Measurements from ENCODE around the gene EFNA1.
"Not testable (repeated sequence)": the region's sequence is repeated elsewhere in the genome, so short reads cannot be mapped to it uniquely, and the experiment has no call there.

Gene EFNA1

GRCh38 chr1:155125511-155125945, 2.1 kb upstream of the EFNA1 start:
- DNase-seq: peak; percentile 66

DNA sequence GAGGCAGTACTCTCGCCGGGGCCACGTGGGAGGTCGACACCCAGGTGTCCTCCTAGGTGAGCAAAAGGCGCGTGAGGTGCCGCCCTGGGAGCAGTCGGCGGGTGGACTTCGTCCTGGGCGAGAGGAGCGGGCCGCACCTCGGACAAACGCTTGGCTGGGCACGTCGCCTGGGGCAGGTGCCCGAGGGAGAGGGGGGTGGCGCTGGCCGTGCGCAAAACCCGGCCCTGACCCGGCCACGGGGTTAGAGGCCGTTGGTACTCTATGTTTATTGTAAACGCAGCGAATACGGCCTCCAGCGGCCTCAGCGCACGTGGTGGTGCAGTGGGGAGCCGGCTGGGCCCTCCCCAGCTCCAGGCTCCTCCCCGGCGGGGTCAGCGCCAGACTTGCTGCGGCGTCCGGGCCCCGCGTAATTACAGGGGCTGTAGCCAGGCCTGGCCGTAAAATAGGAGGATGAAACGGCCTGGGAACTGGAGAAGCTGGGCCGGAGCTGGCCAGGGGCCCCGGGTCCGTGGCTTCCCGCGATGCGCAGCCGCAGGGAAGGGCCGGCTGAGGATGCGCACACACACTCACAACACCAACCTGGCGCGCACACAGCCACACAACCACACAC, 1.6 kb upstream of the EFNA1 start:
- peak; percentile 94 for DNase-seq

DNA sequence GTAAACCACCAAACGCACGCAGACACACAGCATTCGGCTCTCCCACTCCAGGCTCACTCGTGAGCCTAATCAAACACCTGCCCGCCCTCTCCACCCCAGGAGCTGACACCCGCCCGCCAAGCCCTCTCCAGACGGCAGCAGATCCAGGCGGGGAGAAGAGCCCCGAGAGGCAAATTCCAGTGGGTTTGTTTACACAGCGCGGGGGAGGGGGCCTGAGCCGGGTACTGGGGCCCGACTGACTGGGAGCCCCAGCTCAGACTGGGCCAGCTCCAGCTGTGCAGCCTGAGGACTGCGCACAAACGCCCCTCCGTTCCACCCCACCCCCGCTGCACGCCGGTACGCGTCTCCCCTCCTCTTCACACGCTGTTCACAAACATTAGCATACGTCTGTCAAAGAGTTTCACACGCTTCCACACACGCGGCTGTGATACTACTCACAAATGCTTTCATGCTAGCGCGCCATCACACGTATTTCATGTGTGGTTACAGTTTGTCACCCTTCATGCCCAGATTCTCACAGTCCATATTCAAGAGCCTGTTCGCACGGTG, 1.0 kb upstream of the EFNA1 start:
- DNase-seq: peak; percentile 95

GRCh38 chr1:155127967-155128754, 485 bp downstream of the EFNA1 start:
- DNase-seq: no peak

- peak; percentile 65 for DNase-seq
These were observed 1.2 kb downstream of the EFNA1 start for GRCh38 chr1:155128755-155129473.

DNA sequence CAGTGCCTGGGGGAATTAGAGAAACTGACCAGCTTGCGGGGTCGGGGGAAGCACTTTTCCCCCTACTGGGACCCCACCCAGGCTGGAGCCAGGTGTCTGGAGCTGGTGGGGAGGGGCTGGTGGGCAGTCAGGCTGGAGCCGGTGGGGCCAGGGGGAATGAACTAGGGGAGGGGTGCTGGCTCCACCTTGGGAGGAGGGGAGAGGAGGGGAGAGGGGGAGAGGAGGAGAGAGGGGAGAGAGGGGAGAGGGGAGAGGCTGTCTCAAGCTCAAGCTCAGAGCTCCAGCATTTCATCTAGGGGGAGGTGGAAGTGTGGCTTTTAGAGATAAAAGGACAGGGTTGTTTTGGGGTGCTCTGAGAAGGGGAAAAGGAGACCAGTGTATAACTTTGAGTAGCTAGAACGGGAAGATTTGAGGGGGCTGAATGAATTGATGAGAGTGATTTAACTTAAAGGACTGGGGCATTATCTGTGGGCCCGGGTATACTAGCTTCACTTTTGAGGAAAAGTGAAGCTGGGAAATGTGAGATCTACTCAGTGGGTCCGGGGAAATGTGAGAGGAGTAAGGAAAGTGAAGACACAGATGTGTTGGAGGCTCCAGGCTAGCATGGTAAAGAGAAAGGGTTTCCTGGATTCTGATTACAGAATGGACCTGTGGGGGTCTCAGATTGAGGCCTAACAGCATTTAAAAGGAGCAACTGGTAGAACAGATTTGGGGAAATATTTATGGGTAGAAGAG, 2.8 kb downstream of the EFNA1 start:
- no peak for DNase-seq

DNA sequence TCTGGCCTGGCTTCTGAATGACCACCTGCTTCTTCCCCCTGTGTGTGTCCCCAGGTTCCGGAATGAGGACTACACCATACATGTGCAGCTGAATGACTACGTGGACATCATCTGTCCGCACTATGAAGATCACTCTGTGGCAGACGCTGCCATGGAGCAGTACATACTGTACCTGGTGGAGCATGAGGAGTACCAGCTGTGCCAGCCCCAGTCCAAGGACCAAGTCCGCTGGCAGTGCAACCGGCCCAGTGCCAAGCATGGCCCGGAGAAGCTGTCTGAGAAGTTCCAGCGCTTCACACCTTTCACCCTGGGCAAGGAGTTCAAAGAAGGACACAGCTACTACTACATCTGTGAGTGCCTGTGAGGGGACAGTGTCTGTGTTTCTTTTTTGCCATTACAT, 3.6 kb downstream of the EFNA1 start:
- no peak for DNase-seq

DNA sequence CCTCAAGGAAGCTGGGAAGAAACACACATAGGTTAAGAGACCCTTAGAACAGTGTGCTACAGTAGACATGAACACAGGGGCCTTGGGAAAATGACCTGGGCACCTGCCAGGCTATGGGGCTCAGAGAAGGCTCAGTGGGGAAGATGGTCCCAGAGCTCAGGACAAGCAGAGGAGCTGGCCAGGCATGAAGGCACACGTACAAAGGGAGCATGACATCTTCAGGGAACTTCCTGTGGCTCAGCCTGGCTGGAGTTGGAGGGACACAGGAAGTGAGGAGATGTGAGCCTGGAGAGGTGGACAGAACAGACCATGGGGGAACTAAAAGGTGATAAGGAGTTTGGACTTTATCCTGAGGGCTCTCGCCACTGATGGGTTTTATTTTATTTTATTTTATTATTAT, 4.2 kb downstream of the EFNA1 start:
- no peak for DNase-seq

DNA sequence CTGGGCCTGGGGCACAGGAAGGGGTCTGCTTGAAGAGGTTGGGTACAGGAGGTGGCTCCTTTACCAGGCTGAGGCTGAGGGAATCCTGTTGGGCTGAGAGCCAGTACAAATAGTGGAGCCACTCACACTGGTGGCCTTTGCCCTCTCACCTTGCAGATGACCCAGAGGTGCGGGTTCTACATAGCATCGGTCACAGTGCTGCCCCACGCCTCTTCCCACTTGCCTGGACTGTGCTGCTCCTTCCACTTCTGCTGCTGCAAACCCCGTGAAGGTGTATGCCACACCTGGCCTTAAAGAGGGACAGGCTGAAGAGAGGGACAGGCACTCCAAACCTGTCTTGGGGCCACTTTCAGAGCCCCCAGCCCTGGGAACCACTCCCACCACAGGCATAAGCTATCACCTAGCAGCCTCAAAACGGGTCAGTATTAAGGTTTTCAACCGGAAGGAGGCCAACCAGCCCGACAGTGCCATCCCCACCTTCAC, 6.2 kb downstream of the EFNA1 start:
- no peak for DNase-seq

- peak; percentile 55 for DNase-seq
These were observed 6.6 kb downstream of the EFNA1 start for GRCh38 chr1:155134322-155134721.

GRCh38 chr1:155134880-155135414, 7.3 kb downstream of the EFNA1 start:
- peak; percentile 99 for DNase-seq

- peak; percentile 99 for DNase-seq
These were observed 7.8 kb downstream of the EFNA1 start, which contains the start of gene SLC50A1 for GRCh38 chr1:155135415-155136028. Gene SLC50A1 (plus strand): TSS chr1:155135852. CDS start chr1:155135912, 60 bp downstream.

DNA sequence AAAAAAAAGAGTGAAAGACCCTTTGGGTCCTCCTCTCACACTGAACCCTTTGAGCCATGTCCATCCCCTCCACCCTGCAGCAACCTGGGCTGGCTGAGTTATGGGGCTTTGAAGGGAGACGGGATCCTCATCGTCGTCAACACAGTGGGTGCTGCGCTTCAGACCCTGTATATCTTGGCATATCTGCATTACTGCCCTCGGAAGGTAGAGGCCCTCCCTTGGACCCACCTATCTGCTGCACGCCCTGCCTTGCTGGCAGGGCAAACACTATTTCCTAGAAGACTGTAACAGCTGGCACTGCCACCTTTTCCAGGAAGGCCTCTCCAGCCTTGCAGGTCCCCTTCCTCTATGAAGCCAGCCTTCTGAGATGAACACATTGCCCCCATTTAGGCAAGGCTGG, 9.1 kb downstream of the EFNA1 start:
- DNase-seq: no peak

GRCh38 chr1:155137154-155137949, 9.7 kb downstream of the EFNA1 start:
- DNase-seq: no peak

DNA sequence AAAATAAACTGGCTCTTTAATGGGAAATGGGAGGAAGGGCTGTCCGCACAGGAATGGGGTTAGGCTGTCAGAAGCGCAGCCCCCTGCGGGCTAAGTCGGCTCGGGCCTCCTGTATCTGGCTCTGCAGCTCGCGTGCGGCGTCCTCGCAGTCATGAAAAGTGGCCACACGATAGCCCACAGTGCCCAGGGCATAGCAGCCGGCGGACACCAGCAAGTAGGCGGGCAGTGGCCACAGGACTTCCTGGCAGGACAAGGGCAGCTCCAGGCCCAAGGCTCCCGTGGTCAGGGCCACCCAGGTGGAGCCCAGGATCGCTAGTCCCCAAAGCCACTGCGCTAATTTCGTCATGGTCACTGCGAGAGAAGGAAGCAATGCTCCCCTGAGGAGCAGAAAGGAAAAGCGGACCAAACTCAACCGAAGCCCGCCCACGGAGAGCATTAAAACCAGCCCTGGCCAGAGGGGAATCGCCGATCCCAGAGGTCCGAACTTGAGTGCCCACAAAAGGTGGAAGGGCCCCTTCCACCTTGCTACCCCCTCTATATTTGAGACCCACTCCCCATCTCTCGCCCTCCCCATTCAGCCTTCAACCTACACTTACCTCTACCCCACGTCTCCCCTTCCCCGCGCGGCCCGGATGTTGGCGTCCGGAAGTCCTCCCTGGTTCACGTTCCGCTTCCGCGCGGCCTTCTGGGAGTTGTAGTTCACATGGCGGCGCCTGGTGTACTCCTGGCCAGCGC, 12.4 kb downstream of the EFNA1 start, which contains the start of gene DPM3:
Gene DPM3 (minus strand): TSS at position 637 of the 735 bp plus-strand sequence. CDS start 291 bp downstream, at position 346.
- peak; percentile 90 for DNase-seq

GRCh38 chr1:155140630-155140953, 12.9 kb downstream of the EFNA1 start:
- no peak for DNase-seq

DNA sequence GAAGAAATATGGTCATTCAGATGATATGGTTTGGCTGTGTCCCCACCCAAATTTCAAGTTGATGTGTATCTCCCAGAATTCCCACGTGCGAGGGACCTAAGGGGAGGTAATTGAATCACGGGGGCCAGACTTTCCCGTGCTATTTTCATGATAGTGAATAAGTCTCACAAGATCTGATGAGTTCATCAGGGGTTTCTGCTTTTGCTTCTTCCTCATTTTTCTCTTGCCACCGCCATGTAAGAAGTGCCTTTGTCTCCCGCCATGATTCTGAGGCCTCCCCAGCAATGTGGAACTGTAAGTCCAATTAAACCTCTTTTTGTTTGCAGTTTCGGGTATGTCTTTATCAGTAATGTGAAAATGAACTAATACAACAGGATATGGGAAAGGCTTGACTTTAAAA, 14.1 kb downstream of the EFNA1 start:
- peak; percentile 12 for DNase-seq

- DNase-seq: no peak
These were observed 17.8 kb downstream of the EFNA1 start for GRCh38 chr1:155145491-155145890.

GRCh38 chr1:155155996-155156643, 28.4 kb downstream of the EFNA1 start:
- DNase-seq: not testable (repeated sequence)

DNA sequence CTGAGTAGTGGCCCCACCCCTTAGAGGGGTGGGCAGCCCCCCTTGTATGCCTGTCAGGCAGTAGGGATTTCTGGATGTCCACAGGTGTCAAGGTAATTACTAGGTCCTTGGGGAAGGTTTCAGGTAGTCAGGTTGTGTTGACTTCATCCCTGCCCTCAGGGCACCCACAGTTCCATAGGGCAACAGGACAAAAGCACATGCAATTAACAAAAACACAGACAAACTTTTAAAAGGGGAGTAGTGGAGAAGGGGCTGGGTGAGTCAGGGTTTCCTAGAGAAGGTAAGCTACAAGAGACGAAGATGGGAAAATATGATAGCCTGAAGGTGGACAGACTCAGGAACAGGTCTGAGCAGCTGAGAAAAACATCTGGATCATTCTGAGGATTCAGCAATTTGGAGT, 31.3 kb downstream of the EFNA1 start:
- peak; percentile 90 for DNase-seq
